ENCODE measurements around the gene NR2C2.

NR2C2 gene

DNA sequence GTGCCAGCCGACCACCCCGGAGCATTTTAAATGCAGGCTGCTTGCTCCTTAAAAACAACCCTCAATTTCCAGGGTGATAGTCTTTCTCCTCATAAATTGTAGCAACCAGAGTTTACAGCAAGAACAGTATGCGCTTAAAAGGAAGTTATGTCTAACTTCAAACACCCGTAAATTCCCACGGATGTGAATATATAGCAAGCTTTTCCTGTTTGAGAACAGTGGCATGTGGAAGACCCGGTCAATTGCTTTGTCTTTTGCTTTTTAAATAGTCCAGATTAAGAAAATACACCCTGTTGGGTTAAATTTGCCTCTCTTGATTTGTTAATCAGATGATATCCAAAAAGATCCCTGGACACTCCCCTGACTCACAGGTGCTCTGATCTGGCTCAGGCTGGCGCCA is 96.9 kb downstream of the NR2C2 start:
- no peak for DNase-seq (ENCODE audit: low spot score)
- TF ChIP-seq CTCF (IDR thresholded peaks at IDR 0.05; ENCODE audit: extremely low read depth, missing control alignments) = no peak

DNA sequence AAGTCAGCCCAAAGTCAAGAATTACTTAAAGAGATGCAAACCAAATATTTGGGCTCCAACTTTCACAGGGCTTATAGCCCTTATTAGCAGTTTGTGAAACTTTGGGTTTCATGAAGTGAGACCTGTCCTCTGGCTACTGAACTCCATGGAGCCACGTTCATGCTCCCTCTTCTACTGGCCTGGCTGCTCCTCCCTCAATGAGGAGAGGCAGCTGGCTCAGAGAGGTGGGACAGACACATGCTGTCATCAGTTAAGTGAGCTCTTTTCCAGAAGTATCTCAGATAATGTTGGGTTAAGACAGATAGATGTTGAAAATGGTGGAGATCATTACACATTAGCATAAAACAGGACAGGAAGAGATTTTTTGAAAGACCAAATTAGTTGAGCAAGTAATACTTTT is 98.3 kb downstream of the NR2C2 start:
- no peak for TF ChIP-seq CTCF (IDR thresholded peaks at IDR 0.05; ENCODE audit: extremely low read depth, missing control alignments)
- no peak for DNase-seq (ENCODE audit: low spot score)

- DNase-seq (ENCODE audit: low spot score) = no peak
- TF ChIP-seq CTCF (IDR thresholded peaks at IDR 0.05; ENCODE audit: extremely low read depth, missing control alignments) = no peak
Measured at GRCh38 chr3:15049584-15049983, 102.2 kb downstream of the NR2C2 start.

GRCh38 chr3:15050405-15051092 is 103.2 kb downstream of the NR2C2 start:
- DNase-seq (ENCODE audit: low spot score) = peak; percentile 78

GRCh38 chr3:15051531-15051930 is 104.1 kb downstream of the NR2C2 start:
- peak; percentile 75 for DNase-seq (ENCODE audit: low spot score)
- TF ChIP-seq CTCF (IDR thresholded peaks at IDR 0.05; ENCODE audit: extremely low read depth, missing control alignments) = peak; percentile 57

More at GRCh38 chr3:15050405-15051092, 103.2 kb downstream of the NR2C2 start:
- TF ChIP-seq CTCF (IDR thresholded peaks at IDR 0.05; ENCODE audit: extremely low read depth, missing control alignments) = no peak

DNA sequence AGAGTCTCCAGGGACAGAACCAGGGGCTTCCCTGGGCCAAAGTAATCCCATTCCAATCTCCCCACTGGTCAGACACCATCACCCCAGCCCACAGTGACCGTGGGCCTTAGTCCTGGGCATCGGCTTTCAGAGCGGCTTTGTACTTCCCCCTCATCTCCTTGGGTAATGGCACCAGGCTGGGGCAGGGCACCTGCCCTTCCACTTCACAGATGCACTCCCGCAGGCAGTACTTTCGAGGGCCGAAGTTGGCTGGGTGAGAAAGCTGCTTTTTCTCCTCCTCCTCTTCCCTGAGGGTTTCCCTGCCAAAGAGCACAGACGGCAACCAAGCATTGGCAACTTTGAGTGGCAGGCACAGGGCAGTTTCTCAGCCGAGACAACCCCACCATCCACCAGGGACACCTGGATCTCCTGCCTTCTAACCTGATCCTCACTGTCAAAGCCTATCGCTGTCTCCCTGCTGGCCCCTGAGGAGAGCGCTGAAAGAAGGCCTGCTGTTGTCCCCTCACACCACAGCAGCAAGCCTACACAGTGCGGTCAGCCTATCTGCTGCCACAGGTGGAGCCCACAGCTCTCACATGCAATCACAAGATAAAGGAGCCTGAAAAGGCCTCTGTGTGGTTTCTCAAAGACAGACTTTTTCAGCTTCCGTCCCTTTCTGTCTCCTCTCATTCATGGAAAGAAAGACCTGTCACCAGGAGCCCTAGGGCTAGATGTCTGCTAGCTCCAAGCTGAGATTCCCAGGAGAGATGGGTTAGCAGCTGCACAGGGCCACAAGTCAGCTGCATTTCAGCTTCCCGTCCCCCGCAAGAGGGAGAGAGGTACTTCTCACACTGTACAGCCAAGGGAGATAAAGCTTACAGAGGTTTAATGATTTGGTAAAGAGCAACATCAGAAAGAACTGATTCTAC is 105.2 kb downstream of the NR2C2 start:
- no peak for DNase-seq (ENCODE audit: low spot score)
- no peak for TF ChIP-seq CTCF (IDR thresholded peaks at IDR 0.05; ENCODE audit: extremely low read depth, missing control alignments)

DNA sequence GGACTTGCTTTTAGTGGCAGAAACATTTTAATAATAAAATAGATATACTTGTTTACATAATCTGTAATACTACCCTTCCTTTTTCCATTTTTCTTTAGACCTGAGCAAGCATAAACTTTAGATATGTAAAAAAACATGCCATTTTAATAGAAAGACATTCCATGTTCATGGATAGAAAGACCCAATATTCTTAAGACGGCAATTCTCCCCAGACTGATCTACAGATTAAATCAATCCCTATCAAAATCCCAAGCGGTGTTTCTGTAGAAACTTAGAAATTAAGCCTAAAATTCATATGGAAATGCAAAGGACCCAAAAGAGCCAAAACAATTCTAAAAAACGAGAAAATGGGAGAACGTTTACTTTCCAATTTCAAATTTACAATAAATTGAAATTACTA is 106.2 kb downstream of the NR2C2 start:
- no peak for DNase-seq (ENCODE audit: low spot score)

More for the DNA sequence above, 106.2 kb downstream of the NR2C2 start:
- no peak for TF ChIP-seq CTCF (IDR thresholded peaks at IDR 0.05; ENCODE audit: extremely low read depth, missing control alignments)

Measured in GM20000 (cell line).